Measurements from ENCODE around the gene ARG1.

DNA sequence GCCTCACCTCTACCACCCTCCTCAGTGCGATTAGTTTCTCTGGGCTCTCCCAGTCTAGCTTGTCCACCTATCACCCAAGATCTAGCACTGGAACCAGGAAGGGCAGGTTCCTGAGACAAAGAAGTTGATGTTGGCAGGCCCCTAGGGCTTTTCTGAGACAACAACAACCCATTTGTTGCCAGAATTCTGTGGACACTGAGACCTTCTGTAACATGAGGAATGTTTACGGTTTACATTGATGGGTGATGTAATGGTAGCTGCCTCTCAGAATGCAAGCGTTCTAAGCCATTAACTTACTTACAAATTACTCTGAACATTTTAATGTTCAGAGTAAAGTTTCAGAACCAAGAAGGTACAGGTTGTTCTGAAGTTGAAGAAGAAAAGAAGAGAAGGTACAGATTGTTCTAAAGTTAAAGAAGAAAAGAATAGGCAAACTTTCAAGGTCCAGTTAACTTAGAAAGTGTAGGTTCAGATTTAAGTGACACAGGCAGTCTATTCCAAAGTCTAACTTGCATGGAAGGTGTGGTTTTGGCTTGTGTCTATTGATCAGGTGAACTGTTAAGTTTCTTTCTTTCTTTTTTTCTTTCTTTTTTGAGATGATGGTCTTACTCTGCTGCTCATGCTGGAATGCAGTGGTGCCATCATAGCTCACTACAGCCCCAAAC lies 58.7 kb downstream of the ARG1 start:
- TF ChIP-seq CTCF (IDR thresholded peaks at IDR 0.05) (no peak), POLR2A (IDR thresholded peaks at IDR 0.05) (no peak)

Data from body of pancreas (tissue), 4 donors.